Measurements from ENCODE around the gene PRDM10.
"Not testable (repeated sequence)": the region's sequence is repeated elsewhere in the genome, so short reads cannot be mapped to it uniquely, and the experiment has no call there.

The PRDM10 gene

DNA sequence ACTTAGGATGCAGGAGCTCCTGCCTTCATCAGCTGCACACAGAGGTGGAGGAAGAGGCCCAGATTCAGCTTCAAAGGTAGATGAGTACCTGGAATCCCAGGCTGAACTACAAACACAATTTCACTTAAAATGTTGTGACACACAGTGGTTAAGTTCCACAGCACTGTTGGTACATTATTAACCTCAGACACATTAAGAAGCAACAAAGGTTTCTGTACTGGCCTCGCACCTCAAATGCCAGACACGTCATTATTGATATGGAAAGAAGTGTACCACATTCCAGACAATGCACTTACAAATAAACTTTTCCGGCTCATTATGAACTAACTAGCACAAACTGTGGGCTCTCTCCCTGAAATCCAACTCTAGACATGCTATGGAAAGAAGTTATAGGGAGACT lies 34.6 kb downstream of the PRDM10 start:
- Histone ChIP-seq H3K27ac (no peak overlapping the region), H3K4me3 (ENCODE audit: low read depth, low read length) (no peak overlapping the region), H3K36me3 (no peaks in the 10 kb centered on the region), H3K9me3 (ENCODE audit: severe bottlenecking) (no peaks in the 10 kb centered on the region), H3K27me3 (ENCODE audit: insufficient read depth, low read depth, severe bottlenecking) (no peaks in the 10 kb centered on the region)
- TF ChIP-seq, protein P1, sequence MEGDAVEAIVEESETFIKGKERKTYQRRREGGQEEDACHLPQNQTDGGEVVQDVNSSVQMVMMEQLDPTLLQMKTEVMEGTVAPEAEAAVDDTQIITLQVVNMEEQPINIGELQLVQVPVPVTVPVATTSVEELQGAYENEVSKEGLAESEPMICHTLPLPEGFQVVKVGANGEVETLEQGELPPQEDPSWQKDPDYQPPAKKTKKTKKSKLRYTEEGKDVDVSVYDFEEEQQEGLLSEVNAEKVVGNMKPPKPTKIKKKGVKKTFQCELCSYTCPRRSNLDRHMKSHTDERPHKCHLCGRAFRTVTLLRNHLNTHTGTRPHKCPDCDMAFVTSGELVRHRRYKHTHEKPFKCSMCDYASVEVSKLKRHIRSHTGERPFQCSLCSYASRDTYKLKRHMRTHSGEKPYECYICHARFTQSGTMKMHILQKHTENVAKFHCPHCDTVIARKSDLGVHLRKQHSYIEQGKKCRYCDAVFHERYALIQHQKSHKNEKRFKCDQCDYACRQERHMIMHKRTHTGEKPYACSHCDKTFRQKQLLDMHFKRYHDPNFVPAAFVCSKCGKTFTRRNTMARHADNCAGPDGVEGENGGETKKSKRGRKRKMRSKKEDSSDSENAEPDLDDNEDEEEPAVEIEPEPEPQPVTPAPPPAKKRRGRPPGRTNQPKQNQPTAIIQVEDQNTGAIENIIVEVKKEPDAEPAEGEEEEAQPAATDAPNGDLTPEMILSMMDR (IDR thresholded peaks at IDR 0.05; ENCODE audit: low read depth, low read length), result no peak
- no peak for DNase-seq

DNA sequence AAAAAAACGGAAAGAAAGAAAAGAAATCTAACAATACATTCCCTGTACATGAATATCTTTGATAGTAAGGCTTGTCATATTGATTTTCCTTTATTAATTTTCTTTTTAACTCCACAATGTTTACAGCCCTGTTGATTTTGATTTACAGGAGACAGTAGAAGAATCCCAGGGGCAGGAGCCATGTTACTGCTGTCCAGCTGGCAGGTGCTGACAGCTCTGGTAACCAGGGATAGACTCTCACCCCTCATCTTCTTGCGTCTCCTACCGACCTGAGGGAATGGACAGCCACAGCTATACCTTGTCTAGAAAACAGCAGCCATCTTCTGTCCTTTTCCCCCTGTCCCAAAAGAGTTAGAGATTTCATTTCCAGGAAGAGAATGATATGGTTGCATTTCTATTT lies 37.4 kb downstream of the PRDM10 start:
- Histone ChIP-seq H3K36me3 (no peaks in the 10 kb centered on the region), H3K9me3 (ENCODE audit: severe bottlenecking) (no peaks in the 10 kb centered on the region), H3K27ac (no peak overlapping the region), H3K27me3 (ENCODE audit: insufficient read depth, low read depth, severe bottlenecking) (no peaks in the 10 kb centered on the region), H3K4me3 (ENCODE audit: low read depth, low read length) (no peak overlapping the region)
- TF ChIP-seq, protein P1 (IDR thresholded peaks at IDR 0.05; ENCODE audit: low read depth, low read length), result no peak
- DNase-seq, result no peak

GRCh38 chr11:129960216-129961214 lies 42.1 kb downstream of the PRDM10 start:
- no peaks in the 10 kb centered on the region for H3K9me3 ChIP-seq (ENCODE audit: severe bottlenecking)
- H3K36me3 ChIP-seq, result no peaks in the 10 kb centered on the region; the same call in 1 of the 2 replicates
- H3K4me3 ChIP-seq (ENCODE audit: low read depth, low read length), result no peak overlapping the region
- H3K27ac ChIP-seq, result no peak overlapping the region
- no peak for DNase-seq
- H3K27me3 ChIP-seq (ENCODE audit: insufficient read depth, low read depth, severe bottlenecking), result no peaks in the 10 kb centered on the region
- TF ChIP-seq, protein P1 (IDR thresholded peaks at IDR 0.05; ENCODE audit: low read depth, low read length), result no peak

DNA sequence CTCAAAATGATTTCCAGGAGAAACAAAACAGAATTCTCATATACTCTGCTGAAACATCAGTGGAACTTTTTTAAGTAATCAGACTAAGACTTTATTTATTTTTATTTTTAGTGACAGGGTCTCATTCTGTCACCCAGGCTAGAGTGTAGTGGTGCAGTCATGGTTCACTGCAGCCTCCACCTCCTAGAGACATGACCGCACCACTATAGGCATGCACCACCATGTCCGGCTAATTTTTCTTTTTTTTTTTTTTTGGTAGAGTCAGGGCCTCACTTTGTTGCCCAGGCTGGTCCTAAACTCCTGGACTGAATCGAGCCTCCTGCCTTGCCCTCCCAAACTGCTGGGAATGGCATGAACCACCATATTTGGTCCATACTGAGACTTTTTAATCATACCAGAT lies 42.9 kb downstream of the PRDM10 start:
- DNase-seq, result no peak
- Histone ChIP-seq H3K27me3 (ENCODE audit: insufficient read depth, low read depth, severe bottlenecking) (no peaks in the 10 kb centered on the region), H3K9me3 (ENCODE audit: severe bottlenecking) (no peaks in the 10 kb centered on the region), H3K4me3 (ENCODE audit: low read depth, low read length) (no peak overlapping the region), H3K36me3 (no peaks in the 10 kb centered on the region; the same call in 1 of the 2 replicates), H3K27ac (no peak overlapping the region)
- TF ChIP-seq, protein P1 (IDR thresholded peaks at IDR 0.05; ENCODE audit: low read depth, low read length), result no peak

DNA sequence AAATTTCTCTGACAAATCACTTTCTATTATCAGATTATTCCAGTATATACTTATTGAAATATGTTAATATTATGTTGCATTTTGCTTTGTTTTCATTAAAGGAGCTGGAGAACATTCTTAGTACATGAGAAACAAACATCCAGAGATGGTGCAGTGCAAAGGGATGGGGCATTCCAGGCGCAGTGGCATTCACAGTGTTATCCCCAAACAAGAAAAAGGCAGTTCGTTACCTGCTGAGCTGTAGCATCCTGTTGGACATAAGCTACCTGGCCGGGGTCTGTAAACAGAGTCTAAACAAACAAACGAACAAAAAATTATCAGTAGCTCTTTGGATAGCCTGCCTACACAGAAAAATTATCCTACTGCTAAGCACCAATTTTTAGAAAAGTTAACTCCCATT lies 47.4 kb downstream of the PRDM10 start:
- TF ChIP-seq, protein P1 (IDR thresholded peaks at IDR 0.05; ENCODE audit: low read depth, low read length), result no peak
- no peaks in the 10 kb centered on the region for H3K27me3 ChIP-seq (ENCODE audit: insufficient read depth, low read depth, severe bottlenecking)
- no peaks in the 10 kb centered on the region; the same call in 1 of the 2 replicates for H3K36me3 ChIP-seq
- no peak for DNase-seq
- H3K4me3 ChIP-seq (ENCODE audit: low read depth, low read length), result no peak overlapping the region
- no peaks in the 10 kb centered on the region for H3K9me3 ChIP-seq (ENCODE audit: severe bottlenecking)
- no peak overlapping the region for H3K27ac ChIP-seq

GRCh38 chr11:129954703-129955102 lies 47.9 kb downstream of the PRDM10 start:
- not testable (repeated sequence) for H3K36me3 ChIP-seq; DNase-seq; H3K27me3 ChIP-seq (ENCODE audit: insufficient read depth, low read depth, severe bottlenecking); H3K9me3 ChIP-seq (ENCODE audit: severe bottlenecking); H3K4me3 ChIP-seq (ENCODE audit: low read depth, low read length); H3K27ac ChIP-seq
